ENCODE measurements around the gene OTX1. TPM values are rescaled to one million over a fixed set of nuclear protein-coding genes. Genes with fewer than 3 reads are reported as not detected.

The OTX1 gene
- total and polyA plus RNA-seq, 2 donors (not counting 3 experiments of a cell fraction or from before 2014, with no cell fraction given): not detected

GRCh38 chr2:63029058-63029457, 21.6 kb upstream of the OTX1 start:
- peaks cover 13% of the 10 kb centered on the region for H3K4me1 ChIP-seq (ENCODE audit: control insufficient read depth, extremely low read depth, insufficient read depth, low read length)
- dilution Hi-C loops (cut with MboI; ENCODE audit: extremely low pct_ligation_motif_present, low sequenced_read_pairs) (no loop called here), intact Hi-C loops (cut with micrococcal nuclease) (no loop called here)
- H3K9ac ChIP-seq (replicated peaks; ENCODE audit: extremely low read depth, insufficient read depth, low read length): no peak overlapping the region
- no peak overlapping the region for H2AFZ ChIP-seq (ENCODE audit: low read depth, low read length)
- H3K9me3 ChIP-seq (replicated peaks; ENCODE audit: control insufficient read depth, insufficient read depth, low read length): no peaks in the 10 kb centered on the region
- H3K9me1 ChIP-seq (replicated peaks; ENCODE audit: control insufficient read depth, extremely low read depth, insufficient read depth, low read length): no peaks in the 10 kb centered on the region
- H3K79me2 ChIP-seq (ENCODE audit: control insufficient read depth, insufficient read depth, low read length): no peaks in the 10 kb centered on the region
- ChIA-PET CTCF (interaction anchor here (1.0 to 1.6 kb wide), 5 partner anchors 11 to 572 kb away, joined by 3 to 4 read pairs (median 3); no protein-coding TSS in a partner anchor), POLR2A (no interaction called here)
- no peak overlapping the region for H3K4me2 ChIP-seq (ENCODE audit: insufficient read depth, low read length)
- no peaks in the 10 kb centered on the region for H4K20me1 ChIP-seq (replicated peaks; ENCODE audit: control insufficient read depth, extremely low read depth, insufficient read depth, low read length)
- H3K27me3 ChIP-seq (ENCODE audit: control insufficient read depth in 2 of 2, insufficient read depth in 2 of 2, low read length in 2 of 2): no peaks in the 10 kb centered on the region
- no peak overlapping the region for H3K4me3 ChIP-seq (replicated peaks in 1 of 3; ENCODE audit: insufficient read depth in 1 of 3, low read depth in 1 of 3, low read length in 3 of 3)
- no TSS peak for BruUV-seq (replicated peaks)
- peak overlapping the region; percentile 41 for H3K27ac ChIP-seq (ENCODE audit: insufficient read depth, low read depth, low read length)
- TF ChIP-seq POLR2A (IDR thresholded peaks at IDR 0.05; ENCODE audit: low read depth, low read length): no peak
- no peak for TF ChIP-seq MAX (IDR thresholded peaks at IDR 0.05; ENCODE audit: insufficient read depth, insufficient read length)
- TF ChIP-seq FOS (IDR thresholded peaks at IDR 0.05; ENCODE audit: borderline replicate concordance, insufficient read depth, low read length): peak; percentile 79
- TF ChIP-seq POLR2AphosphoS5 (IDR thresholded peaks at IDR 0.05; ENCODE audit: insufficient read depth, low read depth, low read length): peak; percentile 47
- peak; percentile 64 for TF ChIP-seq GATA2 (IDR thresholded peaks at IDR 0.05; ENCODE audit: insufficient read depth, insufficient read length, low read depth, low read length)
- peak; percentile 57 for TF ChIP-seq JUN (IDR thresholded peaks at IDR 0.05; ENCODE audit: borderline replicate concordance, insufficient read depth, insufficient read length, low read depth)
- DNase-seq (ENCODE audit: low read depth, low spot score) (peak; percentile 62), FAIRE-seq (peak; percentile 15)
- H3K36me3 ChIP-seq (ENCODE audit: control insufficient read depth in 2 of 2, extremely low read depth in 1 of 2, insufficient read depth in 2 of 2, low read length in 2 of 2): no peaks in the 10 kb centered on the region

- BruUV-seq (replicated peaks): no TSS peak
- no peak overlapping the region for H3K4me3 ChIP-seq (replicated peaks in 1 of 3; ENCODE audit: insufficient read depth in 1 of 3, low read depth in 1 of 3, low read length in 3 of 3)
- intact Hi-C loops (cut with micrococcal nuclease): no loop called here
- peak overlapping the region; percentile 29 for H3K4me2 ChIP-seq (ENCODE audit: insufficient read depth, low read length)
- no peaks in the 10 kb centered on the region for H3K36me3 ChIP-seq (ENCODE audit: control insufficient read depth in 2 of 2, extremely low read depth in 1 of 2, insufficient read depth in 2 of 2, low read length in 2 of 2)
- dilution Hi-C loops (cut with MboI; ENCODE audit: extremely low pct_ligation_motif_present, low sequenced_read_pairs): no loop called here
- H3K79me2 ChIP-seq (ENCODE audit: control insufficient read depth, insufficient read depth, low read length): no peaks in the 10 kb centered on the region
- CTCF ChIA-PET: interaction anchor here (0.8 to 2.0 kb wide), 5 partner anchors 9 to 391 kb away, joined by 3 to 7 read pairs (median 4); no protein-coding TSS in a partner anchor
- DNase-seq (ENCODE audit: low read depth, low spot score) (peak; percentile 39), FAIRE-seq (no peak)
- POLR2A ChIA-PET: no interaction called here
- no peaks in the 10 kb centered on the region for H4K20me1 ChIP-seq (replicated peaks; ENCODE audit: control insufficient read depth, extremely low read depth, insufficient read depth, low read length)
- peak overlapping the region; percentile 48 for H3K9ac ChIP-seq (replicated peaks; ENCODE audit: extremely low read depth, insufficient read depth, low read length)
- H2AFZ ChIP-seq (ENCODE audit: low read depth, low read length): peak overlapping the region; percentile 54
- no peak for TF ChIP-seq MYC (IDR thresholded peaks at IDR 0.05; ENCODE audit: low read depth, low read length)
- no peak for TF ChIP-seq FOS (IDR thresholded peaks at IDR 0.05; ENCODE audit: borderline replicate concordance, insufficient read depth, low read length)
- TF ChIP-seq MAX (IDR thresholded peaks at IDR 0.05; ENCODE audit: insufficient read depth, insufficient read length): no peak
- no peak for TF ChIP-seq EZH2 (IDR thresholded peaks at IDR 0.05; ENCODE audit: borderline replicate concordance, low read depth, low read length, severe bottlenecking)
- TF ChIP-seq POLR2AphosphoS5 (IDR thresholded peaks at IDR 0.05; ENCODE audit: insufficient read depth, low read depth, low read length): no peak
- no peak for TF ChIP-seq JUN (IDR thresholded peaks at IDR 0.05; ENCODE audit: borderline replicate concordance, insufficient read depth, insufficient read length, low read depth)
- TF ChIP-seq GATA2 (IDR thresholded peaks at IDR 0.05; ENCODE audit: insufficient read depth, insufficient read length, low read depth, low read length): no peak
- no peak for TF ChIP-seq POLR2A (IDR thresholded peaks at IDR 0.05; ENCODE audit: low read depth, low read length)
- no peak for TF ChIP-seq CTCF (IDR thresholded peaks at IDR 0.05; ENCODE audit: extremely low read depth in 1 of 2, insufficient read depth in 1 of 2, low read depth in 1 of 2, low read length in 2 of 2)
- no peaks in the 10 kb centered on the region for H3K27me3 ChIP-seq (ENCODE audit: control insufficient read depth in 2 of 2, insufficient read depth in 2 of 2, low read length in 2 of 2)
- no peaks in the 10 kb centered on the region for H3K9me1 ChIP-seq (replicated peaks; ENCODE audit: control insufficient read depth, extremely low read depth, insufficient read depth, low read length)
- H3K4me1 ChIP-seq (ENCODE audit: control insufficient read depth, extremely low read depth, insufficient read depth, low read length): peaks cover 21% of the 10 kb centered on the region
- no peaks in the 10 kb centered on the region for H3K9me3 ChIP-seq (replicated peaks; ENCODE audit: control insufficient read depth, insufficient read depth, low read length)
- peak overlapping the region; percentile 83 for H3K27ac ChIP-seq (ENCODE audit: insufficient read depth, low read depth, low read length)
Observed at GRCh38 chr2:63034526-63034925, 16.1 kb upstream of the OTX1 start.

All from endothelial cell of umbilical vein (primary cell).